ENCODE measurements around the gene CPSF7. TPM values are rescaled to one million over a fixed set of nuclear protein-coding genes. Genes with fewer than 3 reads are reported as not detected.
"Not testable (repeated sequence)": the region's sequence is repeated elsewhere in the genome, so short reads cannot be mapped to it uniquely, and the experiment has no call there.

The CPSF7 gene, protein sequence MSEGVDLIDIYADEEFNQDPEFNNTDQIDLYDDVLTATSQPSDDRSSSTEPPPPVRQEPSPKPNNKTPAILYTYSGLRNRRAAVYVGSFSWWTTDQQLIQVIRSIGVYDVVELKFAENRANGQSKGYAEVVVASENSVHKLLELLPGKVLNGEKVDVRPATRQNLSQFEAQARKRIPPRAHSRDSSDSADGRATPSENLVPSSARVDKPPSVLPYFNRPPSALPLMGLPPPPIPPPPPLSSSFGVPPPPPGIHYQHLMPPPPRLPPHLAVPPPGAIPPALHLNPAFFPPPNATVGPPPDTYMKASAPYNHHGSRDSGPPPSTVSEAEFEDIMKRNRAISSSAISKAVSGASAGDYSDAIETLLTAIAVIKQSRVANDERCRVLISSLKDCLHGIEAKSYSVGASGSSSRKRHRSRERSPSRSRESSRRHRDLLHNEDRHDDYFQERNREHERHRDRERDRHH
- polyA plus RNA-seq (ENCODE audit: insufficient read length) = 129 TPM
- long read RNA-seq, donor 1, transcript CPSF7-202 (10 exons, 3,650 nt) = major isoform, 5 of 80 reads
- long read RNA-seq, donor 1, transcript CPSF7-222 (6 exons, 722 nt) = major isoform, 5 of 80 reads
- long read RNA-seq, donor 1, partial matches to known transcripts = 43 of 80 reads
- long read RNA-seq, donor 1, other reads (novel, unspliced or antisense) = 22 of 80 reads
- long read RNA-seq, donor 2, transcript CPSF7-202 (10 exons, 3,650 nt) = major isoform, 8 of 25 reads
- long read RNA-seq, donor 2, partial matches to known transcripts = 7 of 25 reads
- long read RNA-seq, donor 2, other reads (novel, unspliced or antisense) = 0 of 25 reads
- long read RNA-seq, donor 3, transcript CPSF7-222 (6 exons, 722 nt) = major isoform, 7 of 29 reads
- long read RNA-seq, donor 3, transcript CPSF7-205 (10 exons, 3,524 nt) = minor isoform, 6 of 29 reads
- long read RNA-seq, donor 3, partial matches to known transcripts = 16 of 29 reads
- long read RNA-seq, donor 3, other reads (novel, unspliced or antisense) = 0 of 29 reads
- long read RNA-seq, donor 4 = 0 reads
- long read RNA-seq, donor 5, transcript CPSF7-205 (10 exons, 3,524 nt) = major isoform, 13 of 48 reads
- long read RNA-seq, donor 5, transcript CPSF7-202 (10 exons, 3,650 nt) = minor isoform, 10 of 48 reads
- long read RNA-seq, donor 5, partial matches to known transcripts = 20 of 48 reads
- long read RNA-seq, donor 5, other reads (novel, unspliced or antisense) = 0 of 48 reads
- long read RNA-seq, donor 6, partial matches to known transcripts = 17 of 26 reads
- long read RNA-seq, donor 6, other reads (novel, unspliced or antisense) = 0 of 26 reads
- long read RNA-seq, donor 7, transcript CPSF7-222 (6 exons, 722 nt) = minor isoform, 5 of 49 reads
- long read RNA-seq, donor 7, transcript CPSF7-205 (10 exons, 3,524 nt) = major isoform, 6 of 49 reads
- long read RNA-seq, donor 7, partial matches to known transcripts = 31 of 49 reads
- long read RNA-seq, donor 7, other reads (novel, unspliced or antisense) = 0 of 49 reads
- long read RNA-seq, donor 8, transcript CPSF7-205 (10 exons, 3,524 nt) = major isoform, 6 of 59 reads
- long read RNA-seq, donor 8, partial matches to known transcripts = 29 of 59 reads
- long read RNA-seq, donor 8, other reads (novel, unspliced or antisense) = 19 of 59 reads

DNA sequence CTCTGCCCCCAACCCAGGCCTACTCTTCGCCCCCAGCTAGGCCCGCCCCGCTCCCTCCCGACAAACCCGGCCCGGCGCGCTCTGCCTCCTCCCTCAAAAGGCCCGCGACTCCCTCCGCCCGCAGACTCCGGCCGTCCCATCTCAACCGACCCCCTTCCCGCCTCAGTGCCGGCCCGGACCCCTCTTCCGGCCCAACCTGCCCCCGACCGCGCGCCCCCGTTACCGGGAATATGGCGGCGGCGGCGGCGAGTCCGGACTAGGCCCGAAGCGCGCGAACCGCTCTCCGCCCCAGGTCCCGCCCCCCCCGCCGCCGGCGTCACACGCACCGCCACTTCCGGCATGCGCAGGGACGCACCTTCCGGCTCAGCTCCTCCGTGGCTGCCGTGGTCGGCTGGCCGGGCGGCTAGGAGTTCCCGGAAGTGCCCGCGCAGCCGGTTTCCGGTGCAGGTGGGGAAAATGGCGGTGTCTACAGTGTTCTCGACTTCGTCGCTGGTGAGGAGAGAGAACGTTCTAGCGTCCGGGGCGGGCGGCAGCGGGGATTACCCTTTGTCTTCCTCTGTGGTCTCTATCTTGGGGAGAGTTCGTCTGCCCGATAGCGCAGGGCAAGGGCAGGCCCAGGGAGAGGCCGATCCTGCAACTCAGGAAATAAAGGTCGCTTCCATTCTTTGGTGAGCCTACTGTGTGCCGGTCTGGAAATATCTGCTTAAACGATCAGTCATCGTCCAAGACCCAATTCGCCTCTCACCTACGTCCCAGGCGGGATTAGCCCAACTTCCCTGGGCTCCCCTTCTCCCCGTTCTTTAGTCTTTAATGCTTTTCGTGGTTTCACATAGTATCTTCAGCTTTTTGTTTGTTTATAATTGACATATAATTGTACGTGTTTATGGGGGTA is at the start of gene CPSF7, which contains the start of gene SDHAF2:
Gene CPSF7 (minus strand): TSS at position 285 of the 892 bp plus-strand sequence. CDS start 740 bp downstream, outside the sequence.
Gene SDHAF2 (plus strand): TSS at position 434 of the 892 bp plus-strand sequence. CDS start 23 bp downstream, at position 457.
- DNase-seq = peak; percentile 93

DNA sequence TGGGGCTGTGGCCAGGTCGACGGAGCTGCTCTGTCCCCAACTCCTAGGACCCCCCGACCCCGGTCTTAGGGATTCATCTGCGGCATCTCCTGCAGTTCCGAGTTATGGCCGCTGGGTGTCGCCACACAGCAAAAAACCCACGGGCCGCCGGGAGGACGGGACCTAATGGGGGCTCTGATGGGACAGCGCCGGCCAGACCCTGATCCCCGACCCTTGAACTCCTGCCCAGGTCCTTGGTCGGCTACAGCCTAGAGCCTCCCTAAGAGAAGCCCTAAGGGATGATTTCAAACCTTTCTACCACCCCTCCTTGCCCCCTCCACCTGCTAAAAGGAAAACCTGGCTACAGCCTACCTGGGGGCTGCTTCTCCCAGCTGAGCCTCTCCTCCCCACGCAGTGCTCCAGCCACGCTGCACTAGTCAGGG is 48.0 kb upstream of the CPSF7 start:
- no peak for DNase-seq

DNA sequence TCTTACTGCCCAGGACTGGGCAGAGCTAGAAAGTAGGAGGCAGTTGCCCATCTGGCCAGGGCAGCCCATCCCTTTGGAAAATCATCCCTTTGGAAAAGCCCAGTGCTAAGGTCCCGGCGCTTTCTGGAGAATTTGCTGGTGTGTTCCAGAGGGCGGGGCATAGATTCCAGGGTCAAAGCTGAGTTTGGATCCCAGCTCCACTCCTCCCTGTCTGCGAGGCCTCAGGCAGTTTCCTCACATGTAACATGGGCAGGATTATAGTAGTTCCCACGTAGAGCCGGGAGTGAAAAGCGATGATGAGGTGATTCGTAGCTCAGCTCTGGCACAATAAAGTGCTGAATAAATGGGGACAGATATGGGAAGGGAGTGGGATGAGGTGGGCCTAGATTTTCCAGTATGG is 47.4 kb upstream of the CPSF7 start:
- DNase-seq = no peak

DNA sequence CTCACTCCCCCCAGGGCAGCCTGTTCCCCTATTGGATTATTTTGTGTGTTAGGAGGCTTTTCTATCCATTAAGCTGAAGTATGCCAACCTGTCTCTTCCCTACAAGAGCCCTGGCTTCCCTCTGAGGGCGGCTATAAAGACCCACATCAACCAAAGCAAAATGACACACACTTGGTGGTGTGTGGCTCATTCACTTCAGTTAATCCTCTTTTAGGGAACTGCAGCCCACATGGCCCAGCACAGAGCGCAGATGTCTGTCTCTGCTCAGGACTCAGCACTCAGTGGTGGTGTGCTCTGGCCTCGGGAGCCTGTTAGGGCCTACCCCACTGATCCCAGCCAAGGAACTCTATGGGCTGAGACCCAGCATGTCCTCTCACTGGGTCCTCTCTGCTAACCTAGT is 46.6 kb upstream of the CPSF7 start:
- DNase-seq = no peak

DNA sequence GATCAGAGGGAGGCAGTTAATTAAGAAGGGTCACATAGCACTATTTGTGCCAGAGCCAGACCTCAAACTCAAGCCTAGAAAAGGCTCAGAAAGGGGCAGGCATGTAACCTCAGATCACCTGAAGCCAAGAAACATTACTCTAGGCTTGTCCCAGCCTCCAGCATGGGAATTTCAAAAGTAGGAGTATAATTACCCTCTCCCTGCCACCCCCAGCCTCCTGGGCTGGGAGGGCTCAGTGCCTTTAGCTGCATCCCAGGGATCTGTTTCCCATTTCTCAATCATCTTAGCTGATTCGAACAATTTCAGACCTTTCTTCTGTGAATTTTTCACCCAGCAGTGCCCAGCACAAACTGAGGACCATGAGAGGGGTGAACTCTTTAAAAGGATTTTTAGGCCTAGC is 45.7 kb upstream of the CPSF7 start:
- no peak for DNase-seq

DNA sequence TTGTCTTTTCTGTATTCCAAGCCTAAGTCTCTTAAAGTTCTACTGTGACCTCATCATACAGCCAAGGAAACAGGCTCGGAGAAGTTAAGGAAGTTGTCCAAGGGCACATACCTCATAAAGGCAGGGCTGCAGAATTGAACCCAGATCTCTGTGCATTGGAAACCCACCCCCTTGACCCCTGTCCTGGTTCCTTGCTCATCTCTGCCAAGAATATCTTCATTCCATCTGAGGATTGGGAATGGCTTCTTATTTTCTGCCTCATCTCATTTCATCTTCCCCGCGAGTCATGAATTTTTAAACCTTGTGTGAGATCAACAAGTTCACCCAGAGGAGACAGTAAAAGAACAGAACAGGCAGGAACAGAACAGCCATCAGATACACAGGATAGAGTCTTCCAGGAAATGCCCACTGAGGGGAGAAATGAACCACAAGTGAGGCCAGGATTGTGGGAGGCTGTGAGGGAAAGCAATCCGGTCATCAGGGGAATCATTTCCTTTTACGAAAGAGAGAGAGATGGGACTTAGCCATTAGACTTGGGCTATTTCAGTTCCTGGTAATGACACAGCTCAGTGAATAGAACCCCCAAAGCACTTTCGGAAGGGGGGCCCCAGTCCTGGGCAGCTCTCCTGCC is 44.4 kb upstream of the CPSF7 start:
- no peak for DNase-seq

DNA sequence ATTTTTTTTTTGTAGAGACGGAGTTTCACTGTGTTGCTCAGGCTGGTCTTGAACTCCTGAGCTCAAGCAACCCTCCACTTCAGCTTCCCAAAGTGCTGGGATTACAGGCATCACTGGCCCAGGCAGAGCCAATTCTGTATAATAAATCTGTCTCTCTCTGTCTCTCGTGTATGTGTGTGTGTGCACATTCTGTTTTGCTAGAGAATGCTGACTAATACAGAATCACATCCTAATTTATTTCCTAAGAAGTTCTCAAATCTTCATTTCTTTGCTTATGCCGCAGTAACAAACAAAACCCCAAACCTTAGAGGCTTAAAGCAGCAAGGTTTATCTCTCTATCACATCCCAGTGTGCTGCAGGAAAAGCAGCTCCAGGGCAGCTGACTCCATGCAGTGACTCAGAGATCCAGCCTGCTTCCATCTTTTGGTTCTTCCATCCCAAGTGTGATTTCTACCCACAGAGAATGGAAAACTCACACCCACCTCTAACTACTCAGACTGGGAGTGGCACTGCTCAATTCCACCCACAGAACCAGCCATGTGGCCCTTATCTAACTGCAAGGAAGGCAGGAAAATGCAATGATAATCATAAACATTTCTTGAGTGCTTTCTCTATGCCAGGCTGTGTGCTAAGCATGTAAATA is 43.7 kb upstream of the CPSF7 start:
- no peak for DNase-seq

DNA sequence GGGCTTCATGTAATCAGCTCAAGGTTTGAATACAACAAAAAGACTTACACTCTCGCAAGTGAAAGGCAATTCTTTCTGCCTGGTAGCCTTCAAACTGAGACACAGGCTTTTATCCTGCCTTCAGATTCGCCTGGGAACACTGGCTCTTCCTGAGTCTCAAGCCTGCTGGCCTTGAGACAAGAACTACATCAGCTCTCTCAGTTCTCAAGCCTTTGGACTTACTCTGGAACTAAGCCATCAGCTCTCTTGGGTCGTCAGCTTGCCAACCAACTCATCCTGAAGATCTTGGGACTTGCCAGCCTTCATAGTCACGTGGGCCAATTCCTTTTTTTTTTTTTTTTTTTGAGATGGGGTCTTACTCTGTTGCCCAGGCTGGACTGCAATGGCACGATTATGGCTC is 43.1 kb upstream of the CPSF7 start:
- no peak for DNase-seq

DNA sequence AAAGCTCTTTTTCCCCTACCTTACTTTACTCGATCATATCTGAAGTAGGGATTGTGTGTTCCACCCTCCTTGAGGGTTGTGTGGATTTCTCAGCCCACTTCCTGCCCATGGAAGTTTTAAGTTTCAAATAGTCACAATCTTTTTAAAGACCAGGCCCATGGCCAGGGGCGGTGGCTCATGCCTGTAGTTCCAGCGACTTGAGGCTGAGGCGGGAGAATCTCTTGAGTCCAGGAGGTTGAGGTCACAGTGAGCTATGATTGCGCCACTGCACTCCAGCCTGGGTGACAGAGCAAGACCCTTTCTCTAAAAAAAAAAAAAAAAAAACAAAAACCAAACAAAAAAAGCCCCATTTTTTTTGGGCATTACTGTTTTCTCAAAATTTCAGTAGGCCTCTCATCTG is 42.5 kb upstream of the CPSF7 start:
- no peak for DNase-seq

DNA sequence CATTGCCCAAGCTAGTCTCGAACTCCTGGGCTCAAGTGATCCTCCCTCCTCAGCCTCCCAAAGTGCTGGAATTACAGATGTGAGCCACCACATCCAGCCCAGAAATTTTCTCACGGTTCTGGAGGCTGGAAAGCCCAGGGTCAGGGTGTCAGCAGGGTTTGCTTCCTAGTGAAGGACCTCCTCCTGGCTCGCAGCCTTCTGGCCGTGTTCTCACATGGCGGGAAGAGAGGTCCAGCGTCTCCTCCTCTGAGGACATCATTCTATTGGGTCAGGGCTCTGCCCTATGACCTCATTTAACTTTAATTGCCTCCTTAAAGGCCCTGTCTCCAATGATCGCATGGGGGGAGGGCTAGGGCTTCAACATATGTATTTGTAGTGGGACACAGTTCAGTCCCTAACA is 38.2 kb upstream of the CPSF7 start:
- no peak for DNase-seq

DNA sequence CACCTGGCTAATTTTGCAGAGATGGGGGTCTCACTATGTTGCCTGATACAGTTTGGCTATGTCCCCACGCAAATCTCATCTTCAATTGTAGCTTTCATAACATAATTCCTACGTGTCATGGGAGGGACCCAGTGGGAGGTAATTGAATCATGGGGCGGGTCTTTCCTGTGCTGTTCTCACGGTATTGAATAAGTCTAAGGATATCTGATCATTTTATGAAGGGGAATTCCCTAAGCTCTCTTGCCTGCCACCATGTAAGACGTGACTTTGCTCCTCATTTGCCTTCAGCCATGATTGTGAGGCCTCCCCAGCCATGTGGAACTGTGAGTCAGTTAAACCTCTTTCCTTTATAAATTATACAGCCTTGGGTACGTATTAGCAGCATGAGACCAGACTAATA is 37.8 kb upstream of the CPSF7 start:
- not testable (repeated sequence) for DNase-seq

DNA sequence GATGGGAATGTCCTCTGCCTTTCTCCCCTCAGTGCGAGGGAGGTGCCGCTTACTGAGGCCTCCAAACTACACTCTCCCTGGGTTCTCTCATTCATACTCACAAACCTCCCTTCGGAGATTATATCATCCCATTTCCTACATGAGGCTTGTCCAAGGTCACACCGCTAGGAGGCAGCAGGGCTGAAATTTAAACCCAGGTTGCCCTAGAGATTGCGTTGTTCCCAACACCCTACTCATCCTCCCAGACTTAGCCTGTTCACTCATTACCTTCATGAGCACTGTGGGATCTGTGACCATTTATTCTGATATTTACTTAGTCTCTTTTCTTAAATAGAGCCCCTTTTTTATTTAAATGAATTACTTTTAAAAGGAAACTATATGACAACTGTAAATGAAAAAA is 31.2 kb upstream of the CPSF7 start:
- DNase-seq = no peak

DNA sequence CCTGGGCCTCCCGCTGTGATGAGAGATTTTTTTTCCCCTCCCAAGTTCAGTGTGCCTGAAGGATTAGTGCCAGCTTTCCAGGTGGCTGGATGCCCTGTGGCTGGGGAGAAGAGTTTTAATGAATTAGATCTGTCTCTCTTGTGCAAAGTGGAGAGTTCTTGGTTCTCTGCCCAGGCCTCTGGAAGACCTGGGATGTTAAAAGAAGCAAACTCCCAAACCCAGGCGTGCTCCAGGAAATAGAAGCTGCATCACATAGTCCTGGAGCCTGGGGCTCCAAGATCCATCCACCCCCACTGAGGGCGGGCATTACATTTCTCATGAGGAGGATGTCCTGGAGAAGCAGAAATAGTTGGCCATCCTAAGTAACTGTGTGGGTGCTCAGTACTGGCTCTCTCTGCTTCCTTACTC is 30.7 kb upstream of the CPSF7 start:
- no peak for DNase-seq

DNA sequence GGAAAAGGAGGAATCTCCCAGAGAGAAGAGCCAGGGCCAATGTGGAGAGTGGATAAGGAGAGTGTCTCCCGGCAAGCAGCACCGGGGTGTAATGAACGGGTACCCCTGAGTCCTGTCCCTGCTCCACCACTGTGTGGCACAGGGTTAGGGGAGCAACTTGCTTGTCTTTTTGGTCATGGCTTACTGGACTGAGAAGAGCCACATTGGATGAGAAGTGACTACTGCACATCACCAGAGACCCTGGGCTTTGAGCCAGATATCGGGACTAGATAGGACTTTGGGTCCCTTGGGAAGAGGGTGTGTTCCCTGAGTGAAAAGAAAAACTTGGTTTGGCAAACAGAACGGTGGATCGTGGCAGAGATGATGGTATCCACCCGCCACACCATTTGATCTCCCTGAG is 24.7 kb upstream of the CPSF7 start:
- DNase-seq = no peak

DNA sequence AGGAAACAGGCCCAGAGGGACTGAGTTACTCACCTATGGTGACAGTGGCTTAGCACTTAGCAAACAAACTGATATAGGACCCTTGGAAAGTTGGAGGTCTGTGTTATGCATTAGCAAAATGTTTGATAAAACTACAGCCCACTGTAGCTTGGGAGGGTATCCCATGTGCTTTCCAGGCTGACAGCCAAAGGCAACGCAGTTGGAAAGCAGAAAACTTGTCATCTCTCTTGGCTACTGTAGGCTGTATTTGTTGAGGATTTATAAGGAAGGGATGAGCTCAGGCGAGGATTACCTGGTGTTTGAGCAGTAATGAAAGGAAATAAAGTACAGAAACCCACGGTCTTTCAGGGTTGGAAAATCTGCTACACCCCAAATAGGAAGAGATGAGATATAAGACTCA is 23.9 kb upstream of the CPSF7 start:
- DNase-seq = no peak

DNA sequence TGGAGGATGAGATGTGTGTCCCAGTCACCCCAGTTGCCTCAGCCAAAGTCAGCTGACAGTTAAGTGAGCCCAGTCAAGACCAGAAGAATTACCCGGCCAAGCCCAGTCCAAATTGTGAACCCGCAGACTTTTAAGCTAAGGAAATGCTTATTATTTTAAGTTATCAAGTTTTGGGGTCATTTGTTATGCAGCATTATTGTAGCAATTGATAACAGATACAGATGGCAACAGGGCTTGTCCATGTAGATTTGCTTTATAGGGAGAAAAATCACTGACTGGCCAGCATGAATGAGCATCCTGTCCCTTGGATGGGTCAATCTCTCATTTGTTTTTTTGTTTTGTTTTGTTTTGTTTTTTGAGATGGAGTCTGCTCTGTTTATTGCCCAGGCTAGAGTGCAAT is 23.1 kb upstream of the CPSF7 start:
- no peak for DNase-seq

DNA sequence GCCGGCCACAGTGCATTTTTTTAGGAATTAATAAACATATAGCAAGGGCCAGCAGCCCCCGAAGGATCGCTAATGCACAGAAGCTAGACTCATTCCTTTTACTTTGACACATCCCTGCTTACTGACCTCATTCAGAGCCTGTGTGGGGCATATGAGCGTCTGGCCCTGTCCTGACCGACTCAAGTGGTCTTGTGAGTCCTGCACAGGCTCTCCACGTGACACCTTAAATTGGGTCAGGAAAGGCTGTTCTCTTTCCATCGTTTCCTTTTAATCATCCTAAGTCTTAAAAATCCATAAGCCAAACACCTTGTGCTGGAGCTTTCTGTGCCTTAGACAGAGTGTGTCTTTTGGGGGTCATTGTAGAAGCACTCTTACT is 18.8 kb upstream of the CPSF7 start:
- DNase-seq = no peak

DNA sequence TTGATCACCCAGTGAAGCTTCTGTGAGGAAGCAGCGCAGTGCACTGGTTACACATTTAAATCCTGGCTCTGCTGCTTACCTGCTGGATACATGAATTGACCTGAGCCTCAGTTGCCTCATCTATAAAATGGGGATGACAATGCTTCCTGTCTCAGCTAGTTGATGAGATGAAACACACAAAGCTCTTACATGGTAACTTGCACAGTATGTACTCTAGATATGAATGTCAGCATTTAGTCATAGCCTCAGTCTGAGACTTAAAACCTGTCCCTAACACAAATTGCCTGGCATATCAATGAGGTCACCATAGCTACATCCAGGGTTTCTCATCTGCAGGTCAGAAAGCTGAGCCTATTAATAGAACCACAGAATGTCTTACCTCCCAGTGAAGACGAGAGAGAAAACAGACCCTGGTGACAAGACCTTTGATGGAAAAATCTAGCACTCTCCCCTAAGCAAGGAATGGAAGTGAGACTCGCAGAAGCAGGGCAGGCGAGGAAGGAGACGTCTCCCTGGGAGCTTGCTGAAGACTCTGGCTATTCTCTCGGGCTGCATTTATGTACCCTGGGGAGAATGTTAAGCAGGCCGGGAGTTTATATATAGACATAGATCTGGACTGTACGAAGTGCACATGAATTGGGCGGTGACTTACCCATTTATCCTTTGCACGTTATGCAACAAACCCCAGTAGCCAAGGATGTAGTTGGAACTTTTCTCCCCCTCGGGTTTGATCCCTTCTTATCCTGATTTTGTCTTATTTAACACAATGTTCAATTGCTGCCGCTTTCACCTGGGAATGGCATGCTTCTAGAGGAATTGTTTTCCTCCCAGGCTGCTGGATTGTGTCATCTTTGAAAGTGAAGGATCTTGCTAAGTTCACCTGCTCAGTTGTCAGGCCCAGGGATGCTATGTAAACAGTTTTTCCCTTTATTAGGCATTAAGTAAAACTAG is 18.1 kb upstream of the CPSF7 start:
- DNase-seq = no peak
